Activated T-helper 2 cell treated with anti-CD3 and anti-CD28 coated beads, Interferon-gamma antibody, Interleukin-2, Interleukin-4, amounts not matched to agents 10 μg/mL and 5 μg/mL and 100 μg/mL, durations not matched to agents 14 hours and 24 hours and 36 hours (primary cell): ENCODE data around the gene STK32C. TPM values are rescaled to one million over a fixed set of nuclear protein-coding genes. Genes with fewer than 3 reads are reported as not detected.

Source experiments
- DNase-seq: peaks from one replicate; pipeline ENCODE4 v3.0.0; 2021; ENCODE audit warnings: low spot score
- H3K27ac Mint-ChIP-seq: one replicate; pipeline ENCODE4 v1.8.0; 2021; ENCODE audit warnings: mixed read lengths
- H3K27me3 Mint-ChIP-seq: one replicate; pipeline ENCODE4 v1.8.0; 2021; ENCODE audit warnings: low read depth, mixed read lengths
- H3K36me3 Mint-ChIP-seq: one replicate; pipeline ENCODE4 v1.8.0; 2021; ENCODE audit warnings: low read depth, mixed read lengths
- H3K4me1 Mint-ChIP-seq: one replicate; pipeline ENCODE4 v1.8.0; 2021; ENCODE audit warnings: low read depth, mixed read lengths
- H3K4me3 Mint-ChIP-seq: one replicate; pipeline ENCODE4 v1.8.0; 2021; ENCODE audit warnings: low read depth, mild to moderate bottlenecking, moderate library complexity, mixed read lengths
- H3K9me3 Mint-ChIP-seq: one replicate; pipeline ENCODE4 v1.8.0; 2021; ENCODE audit warnings: mixed read lengths
- intact Hi-C: fragments of 100-400 bp; cut with micrococcal nuclease; formaldehyde crosslinking; loops from one replicate; pipeline ENCODE4 v1.15.1; 2023
- total RNA-seq: library from RNA; stranded (reverse); gene quantifications from 2 replicates; pipeline ENCODE4 v1.2.3, GENCODE V29; 2022

STK32C gene
- total RNA-seq, 1 donor from 2014 or later, result 17.3 TPM

DNA sequence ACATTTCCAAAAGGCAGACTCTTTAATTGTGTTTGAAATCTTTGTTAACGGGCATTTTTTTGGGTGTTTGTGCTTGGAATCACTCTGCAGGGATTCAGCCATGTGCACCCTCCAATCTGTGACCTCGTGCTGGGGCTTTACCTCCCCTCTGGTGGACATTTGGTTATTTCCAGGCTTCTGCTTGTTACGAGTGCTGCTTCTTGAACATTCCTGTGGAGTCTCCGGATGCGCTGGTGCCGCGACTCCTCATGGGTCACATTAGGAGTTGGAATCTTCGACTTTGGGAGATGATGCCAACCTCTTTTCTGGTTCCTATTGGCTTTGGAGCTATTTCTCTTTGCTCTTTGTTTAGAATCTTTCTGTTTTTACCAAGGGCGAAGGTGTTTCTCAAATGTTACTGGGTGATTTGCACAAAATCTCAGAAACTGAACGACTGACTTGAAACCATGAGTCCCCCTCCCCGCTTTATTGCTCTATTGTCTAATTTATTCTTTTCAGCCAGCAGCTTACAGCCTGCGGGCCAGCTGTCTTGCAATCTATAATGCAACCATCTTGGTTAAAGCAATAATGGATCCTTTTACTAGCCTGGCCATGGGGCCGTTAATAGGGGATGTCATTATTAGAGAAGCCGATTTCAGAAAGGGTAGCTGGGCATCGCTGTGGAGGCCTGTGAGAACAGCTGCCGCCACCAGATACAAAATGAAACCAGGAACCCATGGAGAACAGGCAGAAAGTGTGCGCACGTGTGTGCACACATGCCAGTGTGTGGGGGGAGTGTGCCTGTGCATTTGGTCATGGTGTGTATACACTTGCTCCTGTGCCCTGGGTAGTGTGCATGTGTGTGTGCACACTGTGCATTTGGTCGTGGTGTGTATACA is 130.9 kb downstream of the STK32C start:
- Mint-ChIP-seq H3K4me3 (no peak overlapping the region), H3K4me1 (peaks cover 4% of the 10 kb centered on the region), H3K27me3 (peaks cover 26% of the 10 kb centered on the region), H3K9me3 (peaks cover 6% of the 10 kb centered on the region), H3K36me3 (peaks cover 4% of the 10 kb centered on the region), H3K27ac (no peak overlapping the region)
- no peak for DNase-seq
- intact Hi-C loops, result no loop called here

DNA sequence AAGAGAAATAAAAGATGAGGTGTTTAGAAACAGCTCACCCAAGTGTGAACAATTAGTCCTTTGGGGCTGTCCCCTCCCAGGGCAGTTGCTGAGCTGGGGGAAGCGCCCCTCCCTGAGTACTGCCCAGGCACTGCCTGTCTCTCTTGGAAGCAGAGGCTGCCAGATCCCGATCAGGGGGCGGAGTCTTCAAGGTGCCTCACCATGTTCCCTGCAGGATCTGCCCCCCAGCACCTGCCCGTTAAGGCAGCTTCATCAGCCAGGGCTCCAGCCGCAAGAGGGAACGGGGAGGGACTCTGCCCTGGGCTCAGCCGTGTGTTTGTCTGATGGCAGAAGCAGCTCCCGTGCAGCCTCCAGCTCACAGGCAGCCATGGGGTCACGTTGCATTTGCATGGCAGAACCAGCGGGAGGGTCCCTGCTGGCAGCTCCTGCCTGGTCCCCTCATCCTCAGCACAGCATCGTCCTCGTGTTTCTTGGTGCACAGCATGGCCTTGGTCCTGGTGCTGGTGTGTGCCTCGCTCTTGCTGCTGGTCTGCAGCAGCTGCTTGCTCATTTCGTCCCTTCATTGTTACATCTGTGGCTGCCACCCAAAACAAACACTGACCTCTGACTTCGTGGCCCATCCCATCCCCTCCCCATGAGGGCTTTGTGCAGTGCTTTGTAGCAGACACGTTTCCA is 131.7 kb downstream of the STK32C start:
- Mint-ChIP-seq H3K9me3 (peaks cover 6% of the 10 kb centered on the region), H3K27me3 (peaks cover 26% of the 10 kb centered on the region), H3K4me1 (peaks cover 4% of the 10 kb centered on the region), H3K27ac (no peak overlapping the region), H3K36me3 (peaks cover 4% of the 10 kb centered on the region), H3K4me3 (no peak overlapping the region)
- no peak for DNase-seq
- intact Hi-C loops, result no loop called here

DNA sequence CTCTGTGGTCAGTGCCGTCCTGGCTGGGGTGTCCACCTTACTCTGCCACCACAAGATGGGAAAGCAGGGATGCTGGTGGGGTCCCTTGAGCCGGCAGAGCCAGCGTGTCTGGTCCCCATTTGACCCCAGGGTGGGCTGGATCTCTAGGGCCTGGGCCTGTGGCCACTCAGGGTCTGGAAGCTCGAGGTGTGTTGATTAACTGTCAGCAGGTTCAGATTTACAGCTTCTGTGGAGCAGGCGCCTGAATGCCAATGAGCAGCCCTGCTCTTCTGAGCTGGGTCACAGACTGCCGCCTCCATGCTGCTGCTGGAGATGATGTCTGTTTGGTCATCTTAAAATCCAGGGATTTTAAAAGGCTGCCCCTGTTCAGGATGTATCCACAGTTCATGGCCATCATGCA is 132.3 kb downstream of the STK32C start:
- Mint-ChIP-seq H3K27ac (no peak overlapping the region), H3K27me3 (peaks cover 26% of the 10 kb centered on the region), H3K36me3 (peaks cover 4% of the 10 kb centered on the region), H3K9me3 (peaks cover 6% of the 10 kb centered on the region), H3K4me1 (peaks cover 4% of the 10 kb centered on the region), H3K4me3 (no peak overlapping the region)
- intact Hi-C loops, result no loop called here
- DNase-seq, result no peak

DNA sequence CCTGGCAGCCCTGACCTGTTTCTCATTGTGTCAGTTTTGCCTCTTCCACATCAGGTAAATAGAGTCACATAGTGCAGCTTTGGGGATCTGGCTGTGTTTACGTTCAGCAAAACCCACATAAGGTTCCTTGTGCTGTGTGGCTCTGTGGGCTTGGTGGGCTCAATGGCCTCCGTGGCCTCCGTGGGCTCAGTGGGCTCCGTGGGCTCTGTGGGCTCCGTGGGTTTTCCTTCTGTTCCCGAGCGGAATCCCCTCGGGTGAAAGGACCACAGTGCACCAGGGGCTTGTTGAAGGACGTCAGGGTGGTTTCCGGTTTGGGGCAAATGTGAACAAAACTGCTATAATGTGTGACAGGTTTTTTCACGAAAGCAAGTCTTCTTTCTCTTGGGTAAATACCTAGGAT is 133.5 kb downstream of the STK32C start:
- Mint-ChIP-seq H3K27me3 (peaks cover 26% of the 10 kb centered on the region), H3K36me3 (peaks cover 4% of the 10 kb centered on the region), H3K4me1 (peaks cover 4% of the 10 kb centered on the region), H3K9me3 (peaks cover 6% of the 10 kb centered on the region), H3K27ac (no peak overlapping the region), H3K4me3 (no peak overlapping the region)
- DNase-seq, result no peak
- intact Hi-C loops, result no loop called here

DNA sequence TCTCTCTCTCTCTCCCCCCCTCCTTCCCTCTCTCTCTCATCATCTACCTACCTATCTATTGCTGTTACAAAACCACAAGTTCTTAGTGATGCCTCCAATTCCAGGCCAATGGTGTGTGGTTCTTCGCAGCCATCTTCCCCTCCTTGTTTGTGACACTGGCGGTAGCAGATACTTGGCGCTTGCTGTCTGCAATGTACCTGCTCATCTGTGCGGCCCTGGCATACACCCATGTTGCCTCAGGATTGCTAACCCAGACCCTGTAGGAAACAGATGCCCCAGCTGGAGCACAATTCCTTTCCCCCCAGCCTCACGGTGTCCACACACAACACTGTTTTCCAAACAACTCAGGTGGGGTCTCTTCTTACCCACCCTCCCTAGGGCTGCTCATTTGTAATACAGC is 134.6 kb downstream of the STK32C start:
- intact Hi-C loops, result no loop called here
- Mint-ChIP-seq H3K9me3 (peaks cover 6% of the 10 kb centered on the region), H3K27ac (peak overlapping the region; percentile 38), H3K27me3 (peaks cover 26% of the 10 kb centered on the region), H3K36me3 (peaks cover 4% of the 10 kb centered on the region), H3K4me1 (peaks cover 4% of the 10 kb centered on the region), H3K4me3 (no peak overlapping the region)
- no peak for DNase-seq

DNA sequence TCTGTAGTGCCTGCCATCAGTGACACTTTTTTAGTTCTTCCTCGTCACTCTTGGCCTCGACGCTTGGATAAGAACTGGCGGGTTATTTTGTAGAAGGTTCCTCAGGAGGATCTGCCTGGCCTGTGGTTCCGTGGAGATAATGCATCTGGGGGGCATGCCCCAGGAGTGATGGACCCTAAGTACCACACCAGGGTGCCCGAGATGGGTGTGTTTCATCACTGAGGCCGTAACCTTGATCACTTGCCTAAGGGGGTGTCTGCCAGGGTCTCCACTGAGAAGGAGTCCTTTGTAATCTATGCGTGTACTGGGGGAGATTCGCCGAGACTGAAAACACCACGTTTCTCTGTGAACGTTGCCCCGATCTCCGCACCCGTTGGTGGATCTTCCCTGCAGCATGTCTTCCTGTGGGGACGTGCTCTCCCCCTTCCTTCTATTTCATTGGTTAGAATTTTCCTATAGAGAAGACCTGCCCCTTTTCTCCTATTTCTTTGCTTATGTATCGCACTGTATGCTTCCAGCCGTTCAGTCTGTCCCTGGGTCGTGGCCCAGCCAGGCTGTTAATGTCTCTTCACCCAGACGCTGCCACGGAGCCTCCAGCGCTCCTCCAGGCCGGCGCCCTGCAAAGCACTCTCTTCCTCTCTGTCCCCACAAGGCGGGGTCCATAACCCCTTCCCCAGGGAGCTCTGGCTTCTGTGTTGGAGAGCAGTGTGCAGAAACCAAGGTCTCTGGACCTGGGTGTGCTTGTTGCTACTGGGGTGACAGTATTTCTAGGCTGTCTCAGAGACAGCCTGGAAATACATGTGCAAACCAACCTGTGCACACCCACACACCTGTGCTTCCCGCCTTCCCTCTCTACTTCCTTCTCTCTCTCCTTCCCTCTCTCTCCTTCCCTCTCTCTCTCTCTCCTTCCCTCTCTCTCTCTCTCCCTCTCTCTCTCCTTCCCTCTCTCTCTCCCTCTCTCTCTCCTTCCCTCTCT is 135.4 kb downstream of the STK32C start:
- Mint-ChIP-seq H3K4me3 (no peak overlapping the region), H3K9me3 (peaks cover 6% of the 10 kb centered on the region), H3K27ac (no peak overlapping the region), H3K27me3 (peaks cover 24% of the 10 kb centered on the region), H3K36me3 (peaks cover 4% of the 10 kb centered on the region), H3K4me1 (peaks cover 4% of the 10 kb centered on the region)
- intact Hi-C loops, result no loop called here
- DNase-seq, result no peak

DNA sequence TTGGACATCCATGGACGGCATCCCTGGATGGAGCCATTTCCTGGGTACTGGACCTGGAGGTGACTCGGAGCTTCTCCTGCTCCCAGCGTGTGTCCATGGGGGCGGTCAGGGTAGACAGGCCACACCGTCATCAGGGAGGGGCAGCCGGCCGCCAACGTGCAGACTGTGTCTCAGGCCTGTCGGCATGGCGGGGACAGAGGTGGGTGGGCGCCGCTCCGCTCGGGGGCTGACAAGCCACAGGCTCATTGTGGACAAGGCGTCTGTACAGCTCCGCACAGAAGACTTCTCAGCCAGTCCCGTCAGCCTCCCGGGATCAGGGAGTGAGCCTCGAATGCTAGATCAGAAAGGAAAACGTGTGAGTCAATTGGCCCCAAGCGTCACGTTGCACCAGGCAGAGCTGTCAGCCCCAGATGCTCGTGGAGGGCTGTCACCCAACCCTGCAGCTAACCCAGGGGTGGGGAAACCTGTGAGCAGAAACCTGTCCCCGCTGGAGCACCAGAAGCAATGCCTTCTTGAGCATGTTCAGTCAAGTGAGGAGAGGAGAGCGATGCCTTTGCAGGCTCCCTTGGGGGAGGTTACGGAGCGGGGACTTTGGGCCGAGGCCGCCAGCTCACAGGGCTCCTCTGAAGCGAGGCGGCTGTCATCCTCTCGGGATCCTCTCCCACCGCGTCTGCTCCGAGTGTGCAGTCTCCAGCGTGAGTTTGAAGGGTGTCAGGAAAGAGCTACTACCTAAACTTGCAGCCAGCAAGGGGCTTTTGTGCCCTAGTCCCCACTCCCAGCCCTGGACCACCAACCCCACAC is 137.0 kb downstream of the STK32C start:
- no peak overlapping the region for H3K4me3 Mint-ChIP-seq

DNA sequence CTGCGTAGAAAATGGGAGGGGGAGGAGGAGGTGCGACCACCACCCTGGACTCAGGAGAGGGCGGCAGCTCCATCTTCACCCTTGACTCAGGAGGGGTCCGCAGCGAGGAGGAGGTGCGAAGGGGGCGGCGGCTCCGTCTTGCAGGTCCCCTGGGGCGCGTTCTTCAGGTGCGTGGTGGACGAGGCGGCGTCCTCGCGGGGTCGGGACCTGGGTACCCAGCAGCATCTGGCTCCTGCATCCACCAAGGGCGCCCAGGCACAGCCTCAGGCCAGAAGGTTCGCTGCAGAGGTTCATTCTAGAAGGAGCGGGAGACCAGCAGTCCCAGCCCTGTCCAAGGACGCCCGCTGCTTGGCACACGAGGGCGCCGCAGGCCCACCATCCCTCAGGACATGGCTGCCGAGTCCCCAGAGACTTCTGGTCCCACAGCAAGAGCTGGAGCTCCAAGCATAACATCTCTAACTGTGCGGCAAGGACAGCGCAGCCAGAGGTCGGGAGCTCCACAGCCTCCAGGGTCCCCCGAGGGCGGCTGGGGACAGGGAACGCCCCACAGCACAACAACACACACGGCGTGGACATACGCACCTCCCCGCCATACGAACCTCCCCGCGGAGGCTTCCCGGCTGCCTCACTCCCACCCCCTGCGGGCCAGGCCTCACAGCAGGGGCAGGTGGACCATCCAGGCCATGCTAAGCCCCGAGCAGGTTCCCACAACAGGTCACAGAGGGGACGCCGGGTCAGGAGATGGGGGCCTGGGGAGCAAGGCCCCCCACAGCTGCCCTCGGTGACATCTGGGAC is 137.8 kb downstream of the STK32C start:
- Mint-ChIP-seq H3K36me3 (peaks cover 4% of the 10 kb centered on the region), H3K9me3 (peaks cover 6% of the 10 kb centered on the region), H3K4me1 (peaks cover 10% of the 10 kb centered on the region), H3K27ac (no peak overlapping the region), H3K4me3 (no peak overlapping the region), H3K27me3 (peaks cover 7% of the 10 kb centered on the region)
- DNase-seq, result no peak
- intact Hi-C loops, result no loop called here

More for the DNA sequence above, 137.0 kb downstream of the STK32C start:
- Mint-ChIP-seq H3K36me3 (peaks cover 4% of the 10 kb centered on the region), H3K27me3 (peaks cover 14% of the 10 kb centered on the region), H3K9me3 (peaks cover 6% of the 10 kb centered on the region), H3K4me1 (peaks cover 10% of the 10 kb centered on the region), H3K27ac (no peak overlapping the region)
- intact Hi-C loops, result no loop called here
- DNase-seq, result no peak

DNA sequence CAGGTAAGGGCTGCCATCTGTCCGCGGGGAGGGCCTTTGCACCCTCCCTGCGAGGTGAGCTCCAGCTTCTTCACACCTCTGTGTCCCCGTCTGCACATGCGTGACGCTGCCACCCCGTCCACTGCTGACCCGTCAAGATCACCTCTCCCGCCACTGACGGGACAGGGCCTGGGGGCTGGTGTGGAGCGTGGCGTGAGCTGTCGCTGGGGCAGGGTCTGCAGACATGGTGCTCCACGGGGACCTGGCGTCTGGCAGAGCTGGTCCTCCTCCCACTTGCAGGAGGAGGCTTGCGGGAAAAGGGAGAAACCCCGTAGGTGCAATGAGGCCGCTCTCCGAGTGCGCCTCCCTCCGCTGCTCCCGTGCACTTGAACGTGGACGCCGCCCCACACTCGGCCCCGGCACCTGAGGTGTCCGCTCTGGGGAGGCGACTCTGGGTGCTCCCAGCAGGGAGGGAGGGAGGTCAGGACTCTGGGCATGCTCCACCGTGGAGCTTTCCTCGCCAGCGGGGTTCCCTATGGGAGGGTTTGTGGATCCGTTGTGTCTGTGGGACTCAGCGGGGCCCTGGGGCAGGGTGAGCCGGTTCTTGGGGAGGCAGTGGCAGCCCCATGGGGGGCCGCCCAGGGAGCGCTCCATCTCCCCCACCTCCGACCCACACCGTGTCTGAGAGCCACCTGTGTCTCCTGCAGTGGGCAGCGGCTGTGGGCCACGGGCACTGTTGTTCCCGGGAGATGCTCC is 138.6 kb downstream of the STK32C start:
- no peak for DNase-seq
- H3K27me3 Mint-ChIP-seq, result no peaks in the 10 kb centered on the region
- no peak overlapping the region for H3K27ac Mint-ChIP-seq
- peaks cover 4% of the 10 kb centered on the region for H3K36me3 Mint-ChIP-seq
- peaks cover 6% of the 10 kb centered on the region for H3K9me3 Mint-ChIP-seq
- H3K4me1 Mint-ChIP-seq, result peaks cover 14% of the 10 kb centered on the region
- H3K4me3 Mint-ChIP-seq, result no peak overlapping the region
- intact Hi-C loops, result no loop called here

DNA sequence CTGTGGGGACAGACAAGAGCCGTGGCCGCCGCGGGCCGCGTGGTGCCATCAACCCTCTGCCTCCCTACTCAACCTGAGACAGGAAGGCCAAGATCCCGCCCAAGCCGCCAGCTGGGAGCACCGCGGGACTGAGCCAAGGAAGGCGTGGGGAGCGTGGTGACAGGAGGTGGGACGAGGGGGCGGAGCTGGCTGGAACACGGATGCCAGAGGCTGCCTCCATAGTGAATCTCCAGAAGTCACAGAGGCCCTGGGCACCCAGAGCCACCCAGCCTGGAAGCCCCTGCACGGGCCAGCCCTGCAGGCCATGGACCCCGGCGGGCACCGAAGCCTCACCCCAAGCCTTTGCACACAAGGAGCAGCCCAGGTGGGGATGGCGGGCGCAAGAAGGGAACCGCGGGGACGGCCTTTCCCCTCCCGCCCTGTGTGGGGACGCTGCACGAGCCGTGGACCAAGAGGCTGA is 139.1 kb downstream of the STK32C start:
- H3K4me1 Mint-ChIP-seq, result peaks cover 16% of the 10 kb centered on the region
- peaks cover 6% of the 10 kb centered on the region for H3K9me3 Mint-ChIP-seq
- DNase-seq, result no peak
- no peak overlapping the region for H3K27ac Mint-ChIP-seq
- H3K36me3 Mint-ChIP-seq, result peaks cover 4% of the 10 kb centered on the region
- H3K27me3 Mint-ChIP-seq, result no peaks in the 10 kb centered on the region
- no peak overlapping the region for H3K4me3 Mint-ChIP-seq
- intact Hi-C loops, result no loop called here

DNA sequence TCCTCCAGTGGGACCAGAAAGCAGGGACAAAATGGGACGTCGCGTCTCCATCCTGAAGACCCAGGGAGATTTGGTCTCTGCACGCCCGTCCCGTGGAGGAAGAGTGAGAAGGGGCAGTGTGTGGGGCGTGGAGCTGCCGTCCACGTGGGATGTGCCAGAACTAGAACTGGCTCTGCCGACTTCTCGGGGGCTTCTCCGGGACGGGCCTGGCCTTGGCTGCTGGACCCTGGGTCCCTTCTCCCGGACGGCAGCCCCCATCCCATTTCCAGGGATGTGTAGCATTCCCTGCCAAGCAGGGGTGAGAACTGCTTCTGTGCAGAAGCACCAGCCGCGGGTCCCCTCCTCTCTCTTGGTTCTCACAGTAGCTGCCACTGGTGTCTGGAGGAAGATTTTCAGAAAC is 139.8 kb downstream of the STK32C start:
- DNase-seq, result no peak
- no peak overlapping the region for H3K4me3 Mint-ChIP-seq
- H3K36me3 Mint-ChIP-seq, result no peaks in the 10 kb centered on the region
- H3K27me3 Mint-ChIP-seq, result no peaks in the 10 kb centered on the region
- intact Hi-C loops, result no loop called here
- no peak overlapping the region for H3K27ac Mint-ChIP-seq
- H3K9me3 Mint-ChIP-seq, result peaks cover under 1% of the 10 kb centered on the region
- peaks cover 16% of the 10 kb centered on the region for H3K4me1 Mint-ChIP-seq
